Measurements from ENCODE around the gene CHAT.

CHAT gene

GRCh38 chr10:49602380-49603023 is 11.3 kb upstream of the CHAT start:
- Histone ChIP-seq H3K9me2 (replicated peaks; ENCODE audit: insufficient read depth, low read length) (no peaks in the 10 kb centered on the region), H2AFZ (ENCODE audit: low read length) (no peak overlapping the region), H3K4me2 (ENCODE audit: low read depth, low read length) (no peak overlapping the region), H3F3A (ENCODE audit: insufficient read depth, low read length) (no peaks in the 10 kb centered on the region), H3K79me2 (ENCODE audit: low read length) (no peaks in the 10 kb centered on the region), H4K20me1 (ENCODE audit: insufficient read depth, low read length) (no peaks in the 10 kb centered on the region), H3K27ac (ENCODE audit: low read length) (no peak overlapping the region), H3K9ac (ENCODE audit: low read length) (no peak overlapping the region), H3K4me1 (ENCODE audit: low read length) (no peaks in the 10 kb centered on the region), H3K4me3 (ENCODE audit: low read length) (no peak overlapping the region), H3K27me3 (replicated peaks; ENCODE audit: insufficient read depth, low read length) (no peaks in the 10 kb centered on the region; the same call in 1 of the 2 replicates), H3K36me3 (replicated peaks; ENCODE audit: insufficient read depth, low read length) (no peaks in the 10 kb centered on the region), H3K9me3 (replicated peaks; ENCODE audit: insufficient read depth, low read length) (no peaks in the 10 kb centered on the region)
- DNase-seq: no peak
- TF ChIP-seq EZH2 (optimal IDR thresholded peaks at IDR 0.05; ENCODE audit: low read depth, low read length): no peak

DNA sequence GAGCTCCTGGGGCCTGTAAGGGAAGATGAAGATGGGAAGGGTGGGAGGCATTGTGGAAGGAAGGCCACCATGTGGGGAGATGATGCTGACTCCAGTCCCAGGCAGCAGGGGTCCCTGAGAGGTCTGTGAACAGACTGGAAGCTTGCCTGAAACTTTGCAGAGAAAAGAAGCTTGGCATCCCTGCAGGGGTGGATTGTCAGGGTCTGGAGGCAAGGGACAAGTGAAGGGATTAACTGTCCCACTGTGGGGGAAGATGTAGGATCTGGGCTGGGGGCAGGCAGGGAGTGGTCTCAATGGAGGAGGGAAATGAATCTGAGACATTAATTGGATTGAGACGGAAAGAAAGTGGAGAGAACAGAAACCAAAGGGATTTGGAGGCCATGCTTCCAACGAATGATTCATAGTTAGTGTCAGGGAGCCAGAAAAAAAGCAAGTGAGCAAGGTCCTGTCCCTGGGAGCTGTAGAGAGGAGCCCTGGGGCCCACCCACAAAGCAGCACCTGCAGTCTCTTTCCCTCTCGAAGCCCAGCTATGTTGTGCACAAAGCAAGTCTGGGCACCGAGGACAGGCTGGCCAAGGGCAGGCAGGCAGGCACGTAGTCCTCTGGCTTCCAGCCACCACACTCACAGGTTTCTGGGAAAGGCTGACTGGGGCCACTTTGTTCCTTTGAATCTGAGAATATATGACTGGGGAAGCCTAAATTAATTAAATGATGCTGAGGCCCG is 8.5 kb upstream of the CHAT start:
- Histone ChIP-seq H3K4me2 (ENCODE audit: low read depth, low read length) (no peak overlapping the region), H3K27me3 (replicated peaks; ENCODE audit: insufficient read depth, low read length) (no peaks in the 10 kb centered on the region; the same call in 1 of the 2 replicates), H3K9me2 (replicated peaks; ENCODE audit: insufficient read depth, low read length) (no peaks in the 10 kb centered on the region), H3K9me3 (replicated peaks; ENCODE audit: insufficient read depth, low read length) (no peaks in the 10 kb centered on the region), H2AFZ (ENCODE audit: low read length) (no peak overlapping the region), H3K79me2 (ENCODE audit: low read length) (no peaks in the 10 kb centered on the region), H3K36me3 (replicated peaks; ENCODE audit: insufficient read depth, low read length) (no peaks in the 10 kb centered on the region), H3F3A (ENCODE audit: insufficient read depth, low read length) (no peaks in the 10 kb centered on the region), H3K27ac (ENCODE audit: low read length) (no peak overlapping the region), H3K4me1 (ENCODE audit: low read length) (no peaks in the 10 kb centered on the region), H3K9ac (ENCODE audit: low read length) (no peak overlapping the region), H4K20me1 (ENCODE audit: insufficient read depth, low read length) (no peaks in the 10 kb centered on the region), H3K4me3 (ENCODE audit: low read length) (no peak overlapping the region)
- no peak for DNase-seq
- no peak for TF ChIP-seq EZH2 (optimal IDR thresholded peaks at IDR 0.05; ENCODE audit: low read depth, low read length)
- TF ChIP-seq EZH2phosphoT487 (IDR thresholded peaks at IDR 0.05; ENCODE audit: low read length): no peak
- TF ChIP-seq, protein P1, sequence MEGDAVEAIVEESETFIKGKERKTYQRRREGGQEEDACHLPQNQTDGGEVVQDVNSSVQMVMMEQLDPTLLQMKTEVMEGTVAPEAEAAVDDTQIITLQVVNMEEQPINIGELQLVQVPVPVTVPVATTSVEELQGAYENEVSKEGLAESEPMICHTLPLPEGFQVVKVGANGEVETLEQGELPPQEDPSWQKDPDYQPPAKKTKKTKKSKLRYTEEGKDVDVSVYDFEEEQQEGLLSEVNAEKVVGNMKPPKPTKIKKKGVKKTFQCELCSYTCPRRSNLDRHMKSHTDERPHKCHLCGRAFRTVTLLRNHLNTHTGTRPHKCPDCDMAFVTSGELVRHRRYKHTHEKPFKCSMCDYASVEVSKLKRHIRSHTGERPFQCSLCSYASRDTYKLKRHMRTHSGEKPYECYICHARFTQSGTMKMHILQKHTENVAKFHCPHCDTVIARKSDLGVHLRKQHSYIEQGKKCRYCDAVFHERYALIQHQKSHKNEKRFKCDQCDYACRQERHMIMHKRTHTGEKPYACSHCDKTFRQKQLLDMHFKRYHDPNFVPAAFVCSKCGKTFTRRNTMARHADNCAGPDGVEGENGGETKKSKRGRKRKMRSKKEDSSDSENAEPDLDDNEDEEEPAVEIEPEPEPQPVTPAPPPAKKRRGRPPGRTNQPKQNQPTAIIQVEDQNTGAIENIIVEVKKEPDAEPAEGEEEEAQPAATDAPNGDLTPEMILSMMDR (IDR thresholded peaks at IDR 0.05; ENCODE audit: low read length): no peak

- Histone ChIP-seq H3K4me2 (ENCODE audit: low read depth, low read length) (no peak overlapping the region), H2AFZ (ENCODE audit: low read length) (no peak overlapping the region), H3K4me1 (ENCODE audit: low read length) (no peaks in the 10 kb centered on the region), H3K79me2 (ENCODE audit: low read length) (no peaks in the 10 kb centered on the region), H3K27me3 (replicated peaks; ENCODE audit: insufficient read depth, low read length) (no peaks in the 10 kb centered on the region; the same call in 1 of the 2 replicates), H3K9me2 (replicated peaks; ENCODE audit: insufficient read depth, low read length) (no peaks in the 10 kb centered on the region), H4K20me1 (ENCODE audit: insufficient read depth, low read length) (no peaks in the 10 kb centered on the region), H3K9me3 (replicated peaks; ENCODE audit: insufficient read depth, low read length) (no peaks in the 10 kb centered on the region), H3K27ac (ENCODE audit: low read length) (no peak overlapping the region), H3K4me3 (ENCODE audit: low read length) (no peak overlapping the region), H3K9ac (ENCODE audit: low read length) (no peak overlapping the region), H3K36me3 (replicated peaks; ENCODE audit: insufficient read depth, low read length) (no peaks in the 10 kb centered on the region), H3F3A (ENCODE audit: insufficient read depth, low read length) (no peaks in the 10 kb centered on the region)
- TF ChIP-seq, protein P1 (IDR thresholded peaks at IDR 0.05; ENCODE audit: low read length): no peak
- no peak for DNase-seq
Measured at GRCh38 chr10:49605939-49606509, 7.8 kb upstream of the CHAT start.
